Fibroblast of mammary gland (primary cell): Measurements from ENCODE around the gene ADGRV1.
"Not testable (repeated sequence)": the region's sequence is repeated elsewhere in the genome, so short reads cannot be mapped to it uniquely, and the experiment has no call there.

ENCODE experiments used
- DNase-seq: peaks from one replicate; pipeline ENCODE4 v3.0.0-alpha.2; 2010; ENCODE audit warnings: low read depth
- H3K4me3 ChIP-seq: 2 replicates; pipeline ENCODE4 v1.5.1; 2011; ENCODE audit warnings: low read depth, mild to moderate bottlenecking, low read length, moderate library complexity; ENCODE audit not compliant: control insufficient read depth
- TF ChIP-seq, protein P1 (sequence below): conservative IDR thresholded peaks from 2 replicates; pipeline ENCODE4 v1.5.1; 2011; ENCODE audit warnings: low read depth, low read length, inconsistent platforms; ENCODE audit not compliant: control insufficient read depth, insufficient read depth

Gene ADGRV1

GRCh38 chr5:91058155-91058554 lies 499.6 kb downstream of the ADGRV1 start:
- TF ChIP-seq, protein P1, sequence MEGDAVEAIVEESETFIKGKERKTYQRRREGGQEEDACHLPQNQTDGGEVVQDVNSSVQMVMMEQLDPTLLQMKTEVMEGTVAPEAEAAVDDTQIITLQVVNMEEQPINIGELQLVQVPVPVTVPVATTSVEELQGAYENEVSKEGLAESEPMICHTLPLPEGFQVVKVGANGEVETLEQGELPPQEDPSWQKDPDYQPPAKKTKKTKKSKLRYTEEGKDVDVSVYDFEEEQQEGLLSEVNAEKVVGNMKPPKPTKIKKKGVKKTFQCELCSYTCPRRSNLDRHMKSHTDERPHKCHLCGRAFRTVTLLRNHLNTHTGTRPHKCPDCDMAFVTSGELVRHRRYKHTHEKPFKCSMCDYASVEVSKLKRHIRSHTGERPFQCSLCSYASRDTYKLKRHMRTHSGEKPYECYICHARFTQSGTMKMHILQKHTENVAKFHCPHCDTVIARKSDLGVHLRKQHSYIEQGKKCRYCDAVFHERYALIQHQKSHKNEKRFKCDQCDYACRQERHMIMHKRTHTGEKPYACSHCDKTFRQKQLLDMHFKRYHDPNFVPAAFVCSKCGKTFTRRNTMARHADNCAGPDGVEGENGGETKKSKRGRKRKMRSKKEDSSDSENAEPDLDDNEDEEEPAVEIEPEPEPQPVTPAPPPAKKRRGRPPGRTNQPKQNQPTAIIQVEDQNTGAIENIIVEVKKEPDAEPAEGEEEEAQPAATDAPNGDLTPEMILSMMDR = no peak
- H3K4me3 ChIP-seq = no peak overlapping the region
- DNase-seq = no peak

GRCh38 chr5:91058575-91058974 lies 500.0 kb downstream of the ADGRV1 start:
- DNase-seq = no peak
- TF ChIP-seq, protein P1 = no peak

GRCh38 chr5:91059409-91059808 lies 500.8 kb downstream of the ADGRV1 start:
- TF ChIP-seq, protein P1 = no peak
- no peak for DNase-seq
- H3K4me3 ChIP-seq = no peak overlapping the region

More at GRCh38 chr5:91058575-91058974, 500.0 kb downstream of the ADGRV1 start:
- no peak overlapping the region for H3K4me3 ChIP-seq

GRCh38 chr5:91061094-91061493 lies 502.5 kb downstream of the ADGRV1 start:
- TF ChIP-seq, protein P1 = no peak
- DNase-seq = no peak

DNA sequence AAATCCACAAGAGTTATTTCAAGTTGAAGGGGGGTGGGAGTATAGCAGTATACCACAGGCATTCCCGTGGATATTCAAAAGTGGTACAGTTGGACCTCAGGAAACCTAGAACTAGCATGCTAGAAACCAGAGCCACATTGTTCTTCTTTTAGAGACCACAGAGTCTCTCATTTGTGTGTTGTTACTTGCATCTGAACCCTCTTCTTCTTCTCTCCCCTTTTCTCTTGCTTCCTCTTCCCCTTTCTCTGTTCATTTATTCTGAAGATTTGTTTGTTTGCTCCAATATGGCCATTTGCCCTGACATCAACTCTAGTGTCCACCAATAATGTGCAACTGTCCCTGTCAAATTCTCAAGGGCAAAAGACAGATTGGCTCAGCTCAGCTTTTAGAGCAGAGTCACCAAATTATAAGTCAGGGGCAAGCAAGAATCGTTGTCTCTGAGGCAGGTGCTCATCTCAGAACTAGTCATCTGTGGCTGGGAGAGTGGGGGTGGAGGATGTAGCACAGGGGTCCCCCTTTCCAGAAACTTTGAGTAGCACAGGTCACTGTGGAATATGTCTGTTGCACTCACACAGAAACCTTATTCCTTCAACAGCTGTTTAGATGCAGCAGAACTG lies 503.5 kb downstream of the ADGRV1 start:
- TF ChIP-seq, protein P1 = no peak
- no peak for DNase-seq
- H3K4me3 ChIP-seq = no peak overlapping the region

More at GRCh38 chr5:91061094-91061493, 502.5 kb downstream of the ADGRV1 start:
- no peak overlapping the region for H3K4me3 ChIP-seq

DNA sequence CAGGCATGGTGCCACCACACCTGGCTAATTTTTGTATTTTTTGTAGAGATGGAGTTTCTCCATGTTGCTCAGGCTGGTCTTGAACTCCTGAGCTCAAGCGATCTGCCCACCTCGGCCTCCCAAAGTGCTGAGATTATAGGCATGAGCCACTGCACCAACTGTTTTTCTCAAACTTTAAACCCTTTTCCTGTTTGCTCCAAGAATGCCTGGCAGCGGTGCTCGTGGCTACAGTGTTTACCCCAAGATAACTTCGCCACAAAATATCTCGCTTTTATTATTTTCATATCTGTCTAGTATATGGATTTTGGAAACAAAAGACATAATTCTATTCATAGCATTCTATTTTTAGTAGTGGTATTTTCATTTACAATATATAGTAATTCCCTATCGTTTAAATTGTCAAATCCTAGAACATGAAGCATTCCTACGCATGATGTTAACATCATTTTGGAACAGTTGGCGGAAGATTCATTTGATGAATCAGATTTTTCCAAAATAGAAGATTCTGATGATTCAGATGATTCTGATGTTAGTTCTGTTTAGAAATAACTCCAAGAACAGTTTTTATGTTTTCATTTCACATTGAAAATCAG lies 504.6 kb downstream of the ADGRV1 start:
- H3K4me3 ChIP-seq = not testable (repeated sequence)
- peak; percentile 66 for DNase-seq

DNA sequence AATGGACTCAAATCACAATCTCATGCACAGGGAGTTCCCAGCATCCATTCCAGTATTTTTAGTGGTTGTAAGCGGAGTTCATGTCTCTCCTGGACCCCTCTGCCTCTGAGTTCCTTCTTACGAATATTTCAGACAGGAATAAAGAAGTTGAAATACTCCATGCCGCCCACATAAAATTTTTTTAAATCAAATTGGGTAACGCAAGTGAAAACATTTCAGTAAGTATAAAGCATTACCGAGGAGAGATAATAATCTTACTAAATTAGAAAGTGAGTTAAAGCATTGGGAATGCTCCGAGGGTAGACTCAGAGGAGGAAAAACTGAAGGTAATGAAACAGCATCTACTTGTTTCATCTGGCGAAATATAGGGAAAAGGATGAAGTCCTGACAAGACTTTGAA lies 506.9 kb downstream of the ADGRV1 start:
- DNase-seq = no peak
- TF ChIP-seq, protein P1 = no peak
- H3K4me3 ChIP-seq = no peak overlapping the region
